WTC11 (cell line): ENCODE data around the gene NCS1. TPM values are rescaled to one million over a fixed set of nuclear protein-coding genes. Genes with fewer than 3 reads are reported as not detected.

Source experiments
- total RNA-seq: library from RNA; stranded (reverse); gene quantifications from 3 replicates; pipeline ENCODE4 v1.2.3, GENCODE V29; 2021

Gene NCS1
- total RNA-seq, 1 experiment from 2014 or later = 32.4 TPM

Other genes starting within 250 kb of the NCS1 start
- 38.1 to 43.6 TPM (median 38.4 TPM) in 3 replicates for gene FNBP1, start 129.2 kb upstream of the NCS1 start, total RNA-seq
- gene GPR107, start 118.5 kb upstream of the NCS1 start, total RNA-seq = 33.2 to 36.4 TPM (median 34.7 TPM) in 3 replicates
- 5.6 to 12.4 TPM (median 10.8 TPM) in 3 replicates for gene HMCN2, start 93.4 kb downstream of the NCS1 start, total RNA-seq